Stimulated activated CD4-positive, alpha-beta T cell treated with anti-CD3 and anti-CD28 coated beads, Interleukin-12 subunit alpha, Interleukin-12 subunit beta, amount 100 ng/mL, for 4 hours (primary cell): ENCODE data around the gene TEX13B.

Source experiments
- DNase-seq: peaks from one replicate; pipeline ENCODE4 v3.0.0-alpha.2; 2020

The TEX13B gene

GRCh38 chrX:107935664-107936433 is 46.3 kb downstream of the TEX13B start:
- DNase-seq: no peak

- DNase-seq: no peak
Observed at GRCh38 chrX:107935200-107935599, 47.0 kb downstream of the TEX13B start.

GRCh38 chrX:107934262-107934661 is 47.9 kb downstream of the TEX13B start:
- no peak for DNase-seq
